ENCODE results near the gene MAST3.

- TF ChIP-seq E2F6 (IDR thresholded peaks at IDR 0.05): no peak
- TF ChIP-seq RAD21 (IDR thresholded peaks at IDR 0.05 in 1 of 2, conservative IDR thresholded peaks at IDR 0.05 in 1 of 2; ENCODE audit: low read depth in 2 of 2, low read length in 2 of 2): no peak
- TF ChIP-seq EP300 (IDR thresholded peaks at IDR 0.05; ENCODE audit: borderline replicate concordance in 1 of 2, low read depth in 2 of 2, low read length in 2 of 2): no peak
- TF ChIP-seq BRCA1 (IDR thresholded peaks at IDR 0.05; ENCODE audit: low read depth, low read length): no peak
- no peak for TF ChIP-seq EZH2 (IDR thresholded peaks at IDR 0.05; ENCODE audit: low read depth, low read length, severe bottlenecking)
- TF ChIP-seq NRF1 (IDR thresholded peaks at IDR 0.05; ENCODE audit: low read depth, low read length): no peak
- no peak for TF ChIP-seq CEBPB (IDR thresholded peaks at IDR 0.05; ENCODE audit: low read depth, low read length)
- TF ChIP-seq, protein P1, sequence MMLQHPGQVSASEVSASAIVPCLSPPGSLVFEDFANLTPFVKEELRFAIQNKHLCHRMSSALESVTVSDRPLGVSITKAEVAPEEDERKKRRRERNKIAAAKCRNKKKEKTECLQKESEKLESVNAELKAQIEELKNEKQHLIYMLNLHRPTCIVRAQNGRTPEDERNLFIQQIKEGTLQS (IDR thresholded peaks at IDR 0.05; ENCODE audit: insufficient read depth, low read depth, low read length): no peak
- TF ChIP-seq, protein P2, sequence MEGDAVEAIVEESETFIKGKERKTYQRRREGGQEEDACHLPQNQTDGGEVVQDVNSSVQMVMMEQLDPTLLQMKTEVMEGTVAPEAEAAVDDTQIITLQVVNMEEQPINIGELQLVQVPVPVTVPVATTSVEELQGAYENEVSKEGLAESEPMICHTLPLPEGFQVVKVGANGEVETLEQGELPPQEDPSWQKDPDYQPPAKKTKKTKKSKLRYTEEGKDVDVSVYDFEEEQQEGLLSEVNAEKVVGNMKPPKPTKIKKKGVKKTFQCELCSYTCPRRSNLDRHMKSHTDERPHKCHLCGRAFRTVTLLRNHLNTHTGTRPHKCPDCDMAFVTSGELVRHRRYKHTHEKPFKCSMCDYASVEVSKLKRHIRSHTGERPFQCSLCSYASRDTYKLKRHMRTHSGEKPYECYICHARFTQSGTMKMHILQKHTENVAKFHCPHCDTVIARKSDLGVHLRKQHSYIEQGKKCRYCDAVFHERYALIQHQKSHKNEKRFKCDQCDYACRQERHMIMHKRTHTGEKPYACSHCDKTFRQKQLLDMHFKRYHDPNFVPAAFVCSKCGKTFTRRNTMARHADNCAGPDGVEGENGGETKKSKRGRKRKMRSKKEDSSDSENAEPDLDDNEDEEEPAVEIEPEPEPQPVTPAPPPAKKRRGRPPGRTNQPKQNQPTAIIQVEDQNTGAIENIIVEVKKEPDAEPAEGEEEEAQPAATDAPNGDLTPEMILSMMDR (IDR thresholded peaks at IDR 0.05; ENCODE audit: control extremely low read depth in 1 of 3, insufficient read depth in 1 of 3, low read depth in 1 of 3, low read length in 3 of 3): no peak
- no peak for TF ChIP-seq YY1 (IDR thresholded peaks at IDR 0.05; ENCODE audit: low read depth, low read length)
- no peak for TF ChIP-seq SIN3A (conservative IDR thresholded peaks at IDR 0.05 in 1 of 2, IDR thresholded peaks at IDR 0.05 in 1 of 2; ENCODE audit: low read depth in 1 of 2, low read length in 2 of 2)
- no peak for TF ChIP-seq JUN (IDR thresholded peaks at IDR 0.05; ENCODE audit: low read depth, low read length)
- TF ChIP-seq POLR2AphosphoS5 (IDR thresholded peaks at IDR 0.05; ENCODE audit: low read depth, low read length): no peak
Measured at GRCh38 chr19:18059297-18059696, 38.3 kb upstream of the MAST3 start.

Data from H1 (cell line).